ENCODE measurements around the gene SAPCD2. TPM values are rescaled to one million over a fixed set of nuclear protein-coding genes. Genes with fewer than 3 reads are reported as not detected.

Gene SAPCD2
- polyA plus RNA-seq, 1 donor from 2014 or later: 0.22 TPM

- H3K4me2 ChIP-seq (ENCODE audit: low read length): no peak overlapping the region
- peaks cover 33% of the 10 kb centered on the region for H3K27me3 ChIP-seq (ENCODE audit: insufficient read depth, low read depth, low read length)
Observed at GRCh38 chr9:137084526-137084925, 14.2 kb upstream of the SAPCD2 start.

GRCh38 chr9:137083394-137084004 lies 13.1 kb upstream of the SAPCD2 start:
- no peak overlapping the region for H3K9ac ChIP-seq (ENCODE audit: low read length)
- no peaks in the 10 kb centered on the region for H4K20me1 ChIP-seq (ENCODE audit: insufficient read depth)
- peaks cover 3% of the 10 kb centered on the region for H3K79me2 ChIP-seq (replicated peaks; ENCODE audit: insufficient read depth, low read length)
- H3K9me3 ChIP-seq (ENCODE audit: low read length): no peaks in the 10 kb centered on the region
- H3K9me2 ChIP-seq (ENCODE audit: insufficient read depth, low read length): no peaks in the 10 kb centered on the region
- H3K36me3 ChIP-seq (ENCODE audit: insufficient read depth, low read length): no peaks in the 10 kb centered on the region
- H3F3A ChIP-seq (ENCODE audit: insufficient read depth, low read length, poor library complexity, severe bottlenecking): no peaks in the 10 kb centered on the region
- no peak overlapping the region for H2AFZ ChIP-seq (ENCODE audit: low read depth, low read length)
- no peak overlapping the region for H3K4me3 ChIP-seq (ENCODE audit: low read length)
- H3K27me3 ChIP-seq (ENCODE audit: insufficient read depth, low read depth, low read length): peaks cover 43% of the 10 kb centered on the region
- no peak overlapping the region for H3K4me2 ChIP-seq (ENCODE audit: low read length)
- no peak overlapping the region for H3K27ac ChIP-seq (ENCODE audit: low read length)
- TF ChIP-seq RAD21 (conservative IDR thresholded peaks at IDR 0.05): no peak
- TF ChIP-seq CTCF (IDR thresholded peaks at IDR 0.05; ENCODE audit: poor library complexity, severe bottlenecking): no peak
- no peak for TF ChIP-seq POLR2AphosphoS5 (IDR thresholded peaks at IDR 0.05)
- TF ChIP-seq TAF1 (IDR thresholded peaks at IDR 0.05; ENCODE audit: low read depth): no peak
- no peak for TF ChIP-seq SMC3 (conservative IDR thresholded peaks at IDR 0.05; ENCODE audit: poor library complexity)
- no peak for TF ChIP-seq EZH2 (IDR thresholded peaks at IDR 0.05; ENCODE audit: borderline replicate concordance, insufficient read depth, low read length, poor library complexity, severe bottlenecking)
- no peak for TF ChIP-seq MXI1 (conservative IDR thresholded peaks at IDR 0.05; ENCODE audit: poor library complexity, severe bottlenecking)
- no peak for TF ChIP-seq EP300 (conservative IDR thresholded peaks at IDR 0.05; ENCODE audit: poor library complexity, severe bottlenecking)

More at GRCh38 chr9:137084526-137084925, 14.2 kb upstream of the SAPCD2 start:
- peaks cover 3% of the 10 kb centered on the region for H3K79me2 ChIP-seq (replicated peaks; ENCODE audit: insufficient read depth, low read length)
- H2AFZ ChIP-seq (ENCODE audit: low read depth, low read length): no peak overlapping the region
- H3K9me2 ChIP-seq (ENCODE audit: insufficient read depth, low read length): no peaks in the 10 kb centered on the region
- no peaks in the 10 kb centered on the region for H4K20me1 ChIP-seq (ENCODE audit: insufficient read depth)
- H3K4me3 ChIP-seq (ENCODE audit: low read length): no peak overlapping the region
- no peak for TF ChIP-seq CTCF (IDR thresholded peaks at IDR 0.05; ENCODE audit: poor library complexity, severe bottlenecking)
- no peak for TF ChIP-seq TAF1 (IDR thresholded peaks at IDR 0.05; ENCODE audit: low read depth)
- TF ChIP-seq POLR2AphosphoS5 (IDR thresholded peaks at IDR 0.05): no peak
- no peak for TF ChIP-seq EZH2 (IDR thresholded peaks at IDR 0.05; ENCODE audit: borderline replicate concordance, insufficient read depth, low read length, poor library complexity, severe bottlenecking)
- no peak for TF ChIP-seq RAD21 (conservative IDR thresholded peaks at IDR 0.05)
- TF ChIP-seq REST (IDR thresholded peaks at IDR 0.05; ENCODE audit: borderline replicate concordance): no peak
- no peak for TF ChIP-seq SMC3 (conservative IDR thresholded peaks at IDR 0.05; ENCODE audit: poor library complexity)
- no peak for TF ChIP-seq MXI1 (conservative IDR thresholded peaks at IDR 0.05; ENCODE audit: poor library complexity, severe bottlenecking)
- no peak for TF ChIP-seq EP300 (conservative IDR thresholded peaks at IDR 0.05; ENCODE audit: poor library complexity, severe bottlenecking)
- H3K27ac ChIP-seq (ENCODE audit: low read length): no peak overlapping the region
- no peaks in the 10 kb centered on the region for H3F3A ChIP-seq (ENCODE audit: insufficient read depth, low read length, poor library complexity, severe bottlenecking)
- no peaks in the 10 kb centered on the region for H3K36me3 ChIP-seq (ENCODE audit: insufficient read depth, low read length)
- no peak overlapping the region for H3K9ac ChIP-seq (ENCODE audit: low read length)
- H3K9me3 ChIP-seq (ENCODE audit: low read length): no peaks in the 10 kb centered on the region
